A673 (cell line): ENCODE results near the gene AKIRIN1. TPM values are rescaled to one million over a fixed set of nuclear protein-coding genes. Genes with fewer than 3 reads are reported as not detected.
A peak's percentile ranks its signal among the peaks of the same experiment; 100 is the strongest.

Experiments
- Bru-seq: library from RNA; stranded (reverse); fragments of 400-500 nt; gene quantifications from one replicate; lab custom pipeline; 2021; lab: Mats Ljungman, UMichigan
- BruChase-seq, 2 experiments: library from RNA; stranded (reverse); fragments of 400-500 nt; gene quantifications; one replicate each; lab custom pipeline; 2021; lab: Mats Ljungman, UMichigan
- BruUV-seq: library from RNA; stranded (reverse); fragments of 400-500 nt; replicated peaks from 2 replicates; lab custom pipeline; 2021; lab: Mats Ljungman, UMichigan
- CTCF ChIA-PET: fragments of 300-600 bp; sonication (Branson Sonifier 250); formaldehyde crosslinking; loops from one replicate; lab custom pipeline; 2022; ENCODE audit warnings: antibody characterized with exemption; lab: Charles Lee
- POLR2A ChIA-PET: fragments of 300-600 bp; sonication (Branson Sonifier 250); formaldehyde crosslinking; loops from one replicate; lab custom pipeline; 2022; ENCODE audit warnings: antibody characterized with exemption; ENCODE audit not compliant: low non-redundant PET; lab: Charles Lee
- DNase-seq: peaks from one replicate; pipeline ENCODE4 v3.0.0-alpha.2; 2015; ENCODE audit warnings: low spot score
- H3K27ac ChIP-seq: fragments of 200-600 bp; sonication (generic); 2 replicates; pipeline ENCODE4 v1.5.1; 2016; ENCODE audit warnings: mixed run types, low read depth, mild to moderate bottlenecking, mixed read lengths, antibody characterized with exemption, low read length; ENCODE audit not compliant: poor library complexity, severe bottlenecking
- H3K27me3 ChIP-seq: fragments of 200-600 bp; sonication (generic); replicated peaks from 2 replicates; pipeline ENCODE4 v1.6.1; 2017; ENCODE audit warnings: mixed run types, low read depth, mild to moderate bottlenecking, mixed read lengths, antibody characterized with exemption, low read length; ENCODE audit not compliant: insufficient read depth, poor library complexity
- H3K36me3 ChIP-seq: fragments of 200-600 bp; sonication (generic); 2 replicates; pipeline ENCODE4 v1.6.1; 2016; ENCODE audit warnings: mixed run types, mild to moderate bottlenecking, mixed read lengths, antibody characterized with exemption, low read length; ENCODE audit not compliant: insufficient read depth, poor library complexity, severe bottlenecking
- H3K4me1 ChIP-seq: fragments of 200-600 bp; sonication (generic); 2 replicates; pipeline ENCODE4 v1.6.1; 2017; ENCODE audit warnings: mixed run types, mild to moderate bottlenecking, mixed read lengths, antibody characterized with exemption, low read length; ENCODE audit not compliant: insufficient read depth, poor library complexity, severe bottlenecking
- H3K4me3 ChIP-seq: fragments of 200-600 bp; sonication (generic); 2 replicates; pipeline ENCODE4 v1.5.1; 2016; ENCODE audit warnings: low read depth, mixed run types, mild to moderate bottlenecking, mixed read lengths, low read length; ENCODE audit not compliant: poor library complexity, severe bottlenecking
- H3K9me3 ChIP-seq: fragments of 200-600 bp; sonication (generic); 2 replicates; pipeline ENCODE4 v1.6.1; 2016; ENCODE audit warnings: mixed run types, low read depth, mild to moderate bottlenecking, mixed read lengths, antibody characterized with exemption, low read length; ENCODE audit not compliant: poor library complexity, severe bottlenecking
- CTCF ChIP-seq: fragments of 300-800, 200-600 bp; sonication (generic); conservative IDR thresholded peaks from 2 replicates; pipeline ENCODE4 v1.5.1; 2017; ENCODE audit warnings: low read depth, mild to moderate bottlenecking, antibody characterized with exemption, low read length, moderate library complexity, mixed read lengths
- EZH2 ChIP-seq: fragments of 200-600 bp; sonication (generic); IDR thresholded peaks from 2 replicates; pipeline ENCODE4 v1.6.1; 2017; ENCODE audit warnings: borderline replicate concordance, low read depth, mild to moderate bottlenecking, mixed read lengths, antibody characterized with exemption, low read length; ENCODE audit not compliant: poor library complexity, severe bottlenecking
- intact Hi-C: fragments of 100-400 bp; cut with micrococcal nuclease; formaldehyde crosslinking; loops from one replicate; pipeline ENCODE4 v1.10.0; 2022; ENCODE audit not compliant: unreplicated experiment
- long read RNA-seq: library from polyadenylated mRNA; stranded (forward); transcript quantifications from one replicate; pipeline ENCODE4 v2.0.0, GENCODE V29; 2022
- total RNA-seq: library from RNA; stranded (reverse); gene quantifications from 2 replicates; pipeline ENCODE4 v1.2.3, GENCODE V29; 2021

Gene AKIRIN1
- total RNA-seq (76.3 and 87.0 TPM in 2 replicates), Bru-seq, nascent RNA (percentile 93 among the genes with signal in this experiment), BruChase-seq, experiment 1, labeled RNA remaining after a 2-hour chase (percentile 97 among the genes with signal in this experiment), BruChase-seq, experiment 2, labeled RNA remaining after a 6-hour chase (percentile 96 among the genes with signal in this experiment)
- long read RNA-seq, transcript AKIRIN1-202 (5 exons, 2,741 nt), result major isoform, 368 of 395 reads
- long read RNA-seq, transcript AKIRIN1-203 (4 exons, 1,243 nt), result minor isoform, 12 of 395 reads
- long read RNA-seq, partial matches to known transcripts, result 13 of 395 reads
- long read RNA-seq, other reads (novel, unspliced or antisense), result 1 of 395 reads

- Histone ChIP-seq H3K27me3 (no peaks in the 10 kb centered on the region), H3K4me3 (peak within 1 kb of the TSS; percentile 99), H3K9me3 (no peaks in the 10 kb centered on the region), H3K27ac (peak within 1 kb of the TSS; percentile 98), H3K36me3 (peaks cover 19% of the 10 kb centered on the region), H3K4me1 (peaks cover 13% of the 10 kb centered on the region)
- BruUV-seq, result no TSS peak
- intact Hi-C loops, result loop anchor here (5.0 kb wide), 1 partner anchor 119 kb away; the partner anchor contains the start of gene MYCBP
- TF ChIP-seq CTCF (no peak), EZH2 (no peak)
- peak; percentile 97 for DNase-seq
- CTCF ChIA-PET, result no interaction called here
- POLR2A ChIA-PET, result no interaction called here
Observed at GRCh38 chr1:38990738-38991637, at the start of gene AKIRIN1. Gene AKIRIN1 (plus strand): TSS chr1:38991276. CDS start chr1:38991381, 105 bp downstream.

- Histone ChIP-seq H3K4me1 (no peaks in the 10 kb centered on the region), H3K36me3 (no peaks in the 10 kb centered on the region), H3K27ac (no peak within 1 kb of the TSS), H3K9me3 (no peaks in the 10 kb centered on the region), H3K4me3 (no peak within 1 kb of the TSS), H3K27me3 (no peaks in the 10 kb centered on the region)
- no TSS peak for BruUV-seq
- TF ChIP-seq CTCF, result no peak
- TF ChIP-seq EZH2, result no peak
- DNase-seq, result no peak
- intact Hi-C loops, result no loop called here
- CTCF ChIA-PET, result no interaction called here
- POLR2A ChIA-PET, result no interaction called here
Observed at GRCh38 chr1:38941527-38942019, 49.5 kb upstream of the AKIRIN1 start, which contains the start of gene RHBDL2. Gene RHBDL2 (minus strand): TSS chr1:38941830. CDS start chr1:38919212, 22,618 bp downstream.

GRCh38 chr1:38942664-38943428 lies 48.2 kb upstream of the AKIRIN1 start:
- DNase-seq, result no peak
- H3K27ac ChIP-seq, result no peak overlapping the region
- no peaks in the 10 kb centered on the region for H3K27me3 ChIP-seq
- ChIA-PET POLR2A (no interaction called here), CTCF (no interaction called here)
- H3K36me3 ChIP-seq, result no peaks in the 10 kb centered on the region
- BruUV-seq, result no TSS peak
- intact Hi-C loops, result no loop called here
- no peaks in the 10 kb centered on the region for H3K9me3 ChIP-seq
- no peak for TF ChIP-seq CTCF
- TF ChIP-seq EZH2, result no peak
- H3K4me3 ChIP-seq, result no peak overlapping the region
- no peaks in the 10 kb centered on the region for H3K4me1 ChIP-seq
